ENCODE results near the gene PARVG.

The PARVG gene

GRCh38 chr22:44199866-44200265 lies 19.1 kb downstream of the PARVG start:
- no peak for DNase-seq

GRCh38 chr22:44200451-44200850 lies 19.7 kb downstream of the PARVG start:
- DNase-seq: no peak

DNA sequence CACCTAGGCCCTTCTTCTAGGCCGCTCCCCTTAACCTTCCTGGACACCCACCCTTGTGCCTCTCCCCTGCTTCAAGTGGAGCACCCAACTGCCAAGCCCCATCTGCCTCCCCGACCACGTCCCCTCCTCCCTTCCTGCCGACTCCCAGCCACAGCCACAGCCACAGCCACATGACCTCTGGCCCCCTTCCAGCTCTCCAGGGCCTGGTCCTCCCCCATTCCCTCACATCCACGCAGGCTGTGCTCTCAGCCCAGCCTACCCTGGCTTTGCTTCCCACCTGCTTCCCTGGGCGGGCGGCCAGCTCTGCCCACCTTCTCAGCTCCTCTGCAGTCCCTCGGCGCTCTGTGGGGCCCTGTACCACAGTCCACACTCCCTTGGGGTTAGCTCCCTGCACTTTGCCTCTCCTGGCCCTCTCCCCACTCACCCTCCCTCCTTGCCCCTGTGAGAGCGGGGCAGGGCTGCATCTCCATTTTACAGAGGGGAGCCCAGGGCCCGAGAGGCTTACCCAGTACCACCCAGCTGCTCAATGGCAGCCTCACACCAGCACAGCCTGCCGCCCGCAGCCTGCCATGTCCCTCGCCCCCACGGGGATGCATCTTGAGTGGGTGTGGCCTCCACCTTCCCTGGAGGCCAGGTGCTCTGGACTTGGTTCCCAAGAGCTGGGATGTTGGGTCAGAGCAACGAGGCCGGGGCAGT lies 20.3 kb downstream of the PARVG start:
- peak; percentile 19 for DNase-seq

- no peak for DNase-seq
Measured at GRCh38 chr22:44201665-44202064, 20.9 kb downstream of the PARVG start.

- peak; percentile 90 for DNase-seq
Measured at GRCh38 chr22:44202261-44202789, 21.6 kb downstream of the PARVG start.

DNA sequence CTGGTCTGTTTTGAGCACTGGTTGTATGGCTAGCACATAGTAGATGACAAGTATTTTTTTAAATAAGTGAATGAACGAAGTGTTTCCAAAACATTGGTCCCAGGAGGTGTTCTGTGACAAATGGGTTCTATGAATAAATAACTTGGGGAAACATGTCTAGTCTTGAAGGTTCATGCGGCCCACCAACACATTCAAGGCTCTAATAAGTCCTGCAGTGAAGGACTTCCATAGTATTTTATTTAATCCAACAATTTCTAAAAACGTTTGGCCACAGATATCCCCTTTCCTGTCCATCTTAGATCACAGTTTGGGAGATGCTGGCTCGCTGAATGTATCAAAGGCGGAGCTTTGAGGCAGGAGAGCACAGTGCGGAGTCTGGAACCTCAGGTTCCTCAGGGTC lies 22.5 kb downstream of the PARVG start:
- no peak for DNase-seq

GRCh38 chr22:44204739-44205515 lies 24.2 kb downstream of the PARVG start:
- DNase-seq: no peak

GRCh38 chr22:44205516-44206329 lies 25.0 kb downstream of the PARVG start:
- no peak for DNase-seq

DNA sequence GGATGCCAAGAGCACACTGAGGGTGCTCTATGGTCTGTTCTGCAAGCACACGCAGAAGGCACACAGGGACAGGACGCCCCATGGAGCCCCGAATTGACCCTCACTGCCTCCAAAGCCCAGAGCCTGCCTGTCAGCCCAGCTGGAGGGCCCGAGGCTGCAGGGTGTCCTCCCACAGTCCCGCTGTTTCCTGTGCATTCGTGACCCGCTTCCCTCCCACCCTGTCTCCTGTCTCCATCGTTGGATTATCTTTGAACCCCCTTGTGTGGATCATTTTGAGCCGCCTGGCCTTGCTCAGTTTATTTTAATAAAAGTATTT lies 25.6 kb downstream of the PARVG start:
- no peak for DNase-seq

DNA sequence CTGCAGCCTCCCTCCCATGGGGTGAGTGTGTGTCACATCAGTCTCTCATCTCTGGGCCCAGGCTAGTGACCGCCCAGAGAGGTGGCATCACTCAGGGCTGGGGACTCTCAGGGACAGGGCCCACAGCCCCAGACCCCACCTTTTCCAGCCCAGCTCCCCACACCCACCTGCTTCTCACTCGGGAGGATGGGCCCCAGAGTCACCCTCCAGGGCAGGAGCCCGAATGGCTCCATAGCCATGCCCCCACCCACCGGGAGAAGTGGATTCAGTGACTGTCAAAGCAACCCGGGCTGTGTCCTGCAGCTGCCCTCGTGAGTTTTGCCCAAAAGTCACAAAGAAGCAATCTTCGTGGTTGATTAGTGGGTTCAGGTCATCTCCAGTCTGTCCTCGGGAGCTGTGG lies 26.0 kb downstream of the PARVG start:
- no peak for DNase-seq

GRCh38 chr22:44207173-44207980 lies 26.7 kb downstream of the PARVG start:
- DNase-seq: no peak

DNA sequence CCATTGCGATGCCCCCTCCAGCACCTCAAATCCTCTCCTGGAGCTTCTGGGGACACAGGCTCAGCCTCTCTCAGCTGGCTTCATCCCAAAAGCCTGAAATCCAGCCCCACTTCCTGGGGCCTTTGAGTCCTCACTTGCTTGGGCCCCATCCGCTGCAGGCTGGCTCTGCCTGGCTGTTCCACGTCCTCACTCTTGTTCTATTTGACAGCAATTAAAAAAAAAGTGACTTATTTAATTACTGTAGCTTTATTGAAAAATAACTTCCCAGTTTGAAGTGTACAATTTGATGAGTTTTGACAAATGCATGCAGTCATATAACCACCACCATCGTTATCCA lies 27.2 kb downstream of the PARVG start:
- no peak for DNase-seq

GRCh38 chr22:44209343-44209742 lies 28.6 kb downstream of the PARVG start:
- no peak for DNase-seq

GRCh38 chr22:44210722-44211121 lies 30.0 kb downstream of the PARVG start:
- DNase-seq: peak; percentile 66

DNA sequence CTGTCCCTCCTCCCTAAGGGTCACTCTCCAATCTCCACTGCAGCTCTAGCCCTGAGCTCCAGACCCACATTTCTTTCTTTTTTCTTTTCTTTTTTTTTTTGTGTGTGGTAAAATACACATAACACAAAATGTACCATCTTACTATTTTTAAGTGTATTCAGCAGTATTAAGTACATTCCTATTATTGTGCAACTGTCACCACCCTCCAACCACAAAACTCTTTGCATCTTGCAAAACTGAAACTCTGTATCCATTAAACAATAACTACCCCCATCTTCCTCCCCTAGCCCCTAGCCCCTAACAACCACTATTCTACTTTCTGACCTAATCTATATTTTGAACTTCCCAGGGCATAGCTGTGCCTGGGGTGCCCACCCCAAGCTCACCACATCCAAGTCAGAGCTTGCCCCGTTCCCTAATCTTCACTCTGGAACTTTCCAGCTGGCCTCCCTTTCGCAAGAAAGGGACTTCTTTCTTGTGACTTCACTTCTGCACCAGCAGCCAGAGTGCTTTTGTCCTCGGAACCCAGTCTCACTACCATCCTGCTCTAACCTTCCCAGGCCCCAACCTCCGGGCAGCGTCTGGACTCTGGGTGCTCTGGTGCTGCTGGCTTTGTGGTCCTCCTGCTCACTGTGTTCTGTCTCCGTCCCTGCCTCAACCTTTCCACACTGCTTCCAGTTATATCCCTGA lies 30.7 kb downstream of the PARVG start:
- no peak for DNase-seq

DNA sequence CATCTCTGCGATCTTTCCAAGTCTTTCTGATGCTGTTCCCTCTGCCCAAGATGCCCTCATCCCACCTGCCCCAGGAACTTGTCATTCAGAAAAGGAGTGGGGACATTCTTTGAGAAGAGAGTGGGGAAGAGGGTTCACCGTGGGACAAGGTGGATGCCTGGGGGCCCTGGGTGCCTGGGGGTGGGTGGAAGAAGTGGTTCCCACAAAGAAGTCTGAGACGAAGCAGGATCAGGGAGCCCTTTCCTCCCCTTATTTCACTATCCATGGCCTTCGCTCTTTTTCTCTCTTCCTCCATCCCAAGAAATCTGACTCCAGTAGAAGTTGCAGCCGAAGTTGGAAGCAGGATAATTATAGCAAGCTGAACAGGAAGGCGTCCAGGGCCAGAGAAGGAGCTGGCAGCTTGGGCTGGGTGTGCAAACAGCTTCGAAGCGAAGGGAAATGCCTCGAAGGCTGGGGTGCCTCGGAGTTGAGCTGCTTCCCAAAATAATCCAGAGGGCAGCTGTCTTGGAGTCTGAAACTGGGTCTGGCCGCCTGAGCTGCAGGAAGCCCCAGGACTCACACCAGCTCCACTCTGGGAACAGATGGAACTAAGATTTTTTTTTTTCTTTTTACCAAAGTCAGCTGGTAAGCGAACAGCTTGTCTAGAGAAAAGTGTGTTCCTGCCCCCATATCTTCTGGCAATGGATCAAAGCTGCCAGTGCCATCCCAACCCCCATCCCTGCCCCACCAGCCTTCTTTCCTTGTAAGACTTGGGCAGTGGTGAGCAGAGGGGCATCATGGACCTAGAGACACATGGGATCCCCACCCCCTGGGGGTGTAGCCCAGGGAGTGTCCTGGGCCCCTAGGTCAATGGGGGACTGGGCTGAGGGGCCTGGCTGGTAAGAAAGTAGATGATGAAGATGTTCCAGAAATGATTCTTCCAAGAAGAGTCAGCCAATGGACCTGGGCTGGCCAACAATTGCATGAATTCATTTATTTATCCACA lies 31.5 kb downstream of the PARVG start:
- peak; percentile 41 for DNase-seq

DNA sequence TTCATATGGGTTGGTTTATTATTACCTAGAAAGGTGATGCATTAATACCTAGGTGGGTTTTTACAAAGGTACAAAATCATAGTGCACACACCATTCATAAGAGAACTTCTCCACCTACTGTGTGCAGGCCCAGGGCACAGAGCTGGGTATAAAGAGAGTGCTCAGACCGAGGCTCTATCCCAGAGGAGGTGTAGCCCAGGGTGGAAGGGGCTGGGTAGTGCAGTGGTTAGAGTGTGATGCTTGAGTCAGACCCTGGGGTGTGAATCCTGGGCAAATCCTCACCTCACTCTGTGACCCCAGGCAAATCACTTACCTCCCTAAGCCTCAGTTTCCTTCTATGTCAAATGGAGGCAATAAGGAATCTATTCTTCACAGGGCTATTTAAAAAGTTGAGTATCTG lies 32.2 kb downstream of the PARVG start:
- no peak for DNase-seq

DNA sequence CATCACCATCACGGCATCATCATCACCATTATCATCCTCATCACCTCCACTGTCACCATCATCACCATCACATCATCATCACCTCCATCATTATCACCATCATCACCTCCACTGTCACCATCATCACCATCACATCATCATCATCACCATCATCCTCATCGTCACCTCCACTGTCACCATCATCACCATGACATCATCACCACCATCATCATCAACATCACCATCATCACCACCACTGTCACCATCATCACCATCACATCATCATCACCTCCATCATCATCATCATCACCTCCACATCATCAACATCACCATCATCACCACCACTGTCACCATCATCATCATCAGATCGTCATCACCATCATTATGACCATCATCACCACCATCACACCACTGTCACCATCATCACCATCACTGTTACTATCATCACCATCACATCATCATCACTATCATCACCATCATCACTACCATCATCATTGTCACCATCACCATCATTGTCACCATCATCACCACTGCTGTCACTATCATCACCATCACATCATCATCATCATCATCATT lies 32.8 kb downstream of the PARVG start:
- DNase-seq: no peak

DNA sequence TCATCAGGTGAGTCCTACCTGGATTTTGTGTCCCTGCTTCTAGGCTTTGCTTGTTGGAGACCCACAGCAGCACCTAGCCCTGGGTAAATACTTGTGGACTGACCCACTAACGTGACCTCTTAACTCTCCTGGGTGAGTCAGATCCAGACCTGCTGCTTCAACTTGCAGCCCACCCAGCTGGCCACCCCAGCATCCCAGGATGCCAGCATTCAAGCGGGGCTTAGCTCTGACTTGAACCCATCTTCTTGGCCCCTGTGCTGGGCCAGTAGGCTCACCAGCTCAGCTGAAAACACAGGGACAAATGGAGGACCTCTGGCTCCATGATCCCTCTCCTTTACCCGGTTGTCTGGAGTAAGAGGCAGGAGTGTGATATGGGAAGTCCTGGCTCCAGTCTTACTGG lies 33.5 kb downstream of the PARVG start:
- no peak for DNase-seq

- DNase-seq: no peak
Measured at GRCh38 chr22:44214764-44215163, 34.0 kb downstream of the PARVG start.

- no peak for DNase-seq
Measured at GRCh38 chr22:44215287-44215686, 34.6 kb downstream of the PARVG start.

Data from fibroblast of upper back skin (primary cell).